Measurements from ENCODE around the gene PNPO. TPM values are rescaled to one million over a fixed set of nuclear protein-coding genes. Genes with fewer than 3 reads are reported as not detected.

Gene PNPO
- polyA plus RNA-seq, 1 experiment, result 19.6 TPM

DNA sequence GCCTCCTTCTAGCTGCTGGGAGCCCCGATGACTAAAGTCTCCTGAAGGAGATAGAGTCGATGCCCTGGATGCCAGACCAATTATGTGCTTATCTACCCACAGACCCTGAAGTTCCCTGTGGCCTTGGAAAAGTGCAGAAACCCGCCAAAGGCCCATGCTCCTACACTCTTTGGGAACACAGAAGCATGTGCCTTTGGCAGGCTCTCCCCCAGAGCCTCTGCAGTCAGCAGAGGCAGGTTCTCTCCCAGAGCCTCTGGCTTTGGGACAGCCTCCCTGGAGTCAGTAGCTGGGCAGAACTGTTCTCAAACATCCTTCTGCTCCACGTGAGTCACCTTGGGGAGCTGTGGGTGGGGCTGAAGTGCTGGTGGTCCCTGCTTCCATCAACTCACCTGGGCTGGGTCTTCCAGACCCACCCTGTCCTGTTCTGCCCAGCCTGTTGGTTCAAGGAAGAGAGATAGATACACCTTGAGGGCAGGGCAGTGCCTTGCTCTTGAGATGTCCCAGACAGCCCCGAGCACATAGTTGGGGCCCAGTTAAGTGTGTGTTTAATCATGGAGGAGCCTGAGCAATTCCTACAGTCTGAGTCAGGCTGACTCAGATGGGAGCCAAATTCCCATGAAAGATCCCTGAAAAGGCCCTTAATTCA lies 26.4 kb downstream of the PNPO start:
- Histone ChIP-seq H3K27me3 (ENCODE audit: control insufficient read depth, insufficient read depth, low read length) (no peaks in the 10 kb centered on the region), H3K36me3 (ENCODE audit: control insufficient read depth, insufficient read depth, low read length) (no peaks in the 10 kb centered on the region), H3K4me3 (ENCODE audit: low read depth, low read length) (no peak overlapping the region)
- ChIA-PET POLR2A (no interaction called here), CTCF (interaction anchor here (1.4 to 30.9 kb wide), 7 partner anchors 8 to 127 kb away, joined by 4 to 575 read pairs (median 8); partner anchors contain the start of genes PNPO, PRR15L and SCRN2)
- TF ChIP-seq CTCF (IDR thresholded peaks at IDR 0.05; ENCODE audit: insufficient read depth, low read depth, low read length), result no peak
- DNase-seq (ENCODE audit: low read depth), result no peak

GRCh38 chr17:47968836-47969235 lies 27.5 kb downstream of the PNPO start:
- TF ChIP-seq CTCF (IDR thresholded peaks at IDR 0.05; ENCODE audit: insufficient read depth, low read depth, low read length), result no peak
- Histone ChIP-seq H3K4me3 (ENCODE audit: low read depth, low read length) (no peak overlapping the region), H3K27me3 (ENCODE audit: control insufficient read depth, insufficient read depth, low read length) (no peaks in the 10 kb centered on the region), H3K36me3 (ENCODE audit: control insufficient read depth, insufficient read depth, low read length) (no peaks in the 10 kb centered on the region; the same call in 1 of the 2 replicates)
- POLR2A ChIA-PET, result no interaction called here
- CTCF ChIA-PET, result interaction anchor here (1.4 to 30.9 kb wide), 6 partner anchors 9 to 128 kb away, joined by 3 to 575 read pairs (median 8); partner anchors contain the start of genes PNPO, PRR15L and SCRN2
- DNase-seq (ENCODE audit: low read depth), result no peak

DNA sequence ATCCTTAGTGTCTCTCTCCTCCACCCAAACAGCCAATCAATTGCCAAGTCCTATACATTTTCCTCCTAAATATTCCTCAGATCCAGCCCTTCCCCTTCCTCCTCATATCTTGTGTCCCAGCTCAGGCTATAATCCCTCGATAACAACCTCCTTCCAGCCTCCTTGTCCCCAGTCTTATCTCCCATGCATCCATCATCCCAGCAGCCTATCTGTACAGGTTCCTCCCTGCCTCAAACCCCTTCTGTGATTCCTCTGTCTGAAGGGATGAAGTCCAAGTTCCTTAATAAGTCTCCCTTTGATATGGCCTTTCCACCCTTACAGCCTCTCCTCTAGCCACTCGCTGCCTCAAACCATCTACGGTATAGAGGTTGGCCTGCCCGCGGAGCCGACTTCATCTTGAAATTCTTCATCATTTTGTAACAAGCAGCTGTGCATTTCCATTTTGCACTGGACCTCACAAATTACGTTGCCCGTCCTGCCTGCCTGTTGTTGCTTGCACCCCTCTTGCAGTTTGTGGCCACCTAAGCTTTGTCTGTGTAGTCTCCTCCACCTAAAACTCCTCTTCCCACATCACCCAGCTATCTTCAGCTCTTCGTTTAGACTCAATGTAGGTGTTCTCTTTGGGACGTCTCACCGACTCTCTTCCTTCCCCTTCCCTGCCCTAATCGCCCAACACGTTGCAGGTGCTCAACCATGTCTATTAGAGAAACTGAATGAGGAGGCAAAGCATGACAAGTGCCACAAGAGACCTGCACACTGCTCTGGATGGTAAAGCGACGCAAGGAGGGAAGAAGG lies 28.8 kb downstream of the PNPO start:
- ChIA-PET POLR2A (interaction anchor here (0.6 to 1.1 kb wide), 3 partner anchors 29 to 1117 kb away, joined by 3 to 18 read pairs (median 5); partner anchors contain the start of gene PNPO), CTCF (interaction anchor here (0.5 to 30.9 kb wide), 25 partner anchors 10 to 272 kb away, joined by 3 to 575 read pairs (median 6); partner anchors contain the start of genes PNPO, PRR15L and SCRN2)
- TF ChIP-seq CTCF (IDR thresholded peaks at IDR 0.05; ENCODE audit: insufficient read depth, low read depth, low read length), result no peak
- no peak for DNase-seq (ENCODE audit: low read depth)
- Histone ChIP-seq H3K27me3 (ENCODE audit: control insufficient read depth, insufficient read depth, low read length) (no peaks in the 10 kb centered on the region), H3K4me3 (ENCODE audit: low read depth, low read length) (peak overlapping the region; percentile 25), H3K36me3 (ENCODE audit: control insufficient read depth, insufficient read depth, low read length) (peaks cover 2% of the 10 kb centered on the region)

DNA sequence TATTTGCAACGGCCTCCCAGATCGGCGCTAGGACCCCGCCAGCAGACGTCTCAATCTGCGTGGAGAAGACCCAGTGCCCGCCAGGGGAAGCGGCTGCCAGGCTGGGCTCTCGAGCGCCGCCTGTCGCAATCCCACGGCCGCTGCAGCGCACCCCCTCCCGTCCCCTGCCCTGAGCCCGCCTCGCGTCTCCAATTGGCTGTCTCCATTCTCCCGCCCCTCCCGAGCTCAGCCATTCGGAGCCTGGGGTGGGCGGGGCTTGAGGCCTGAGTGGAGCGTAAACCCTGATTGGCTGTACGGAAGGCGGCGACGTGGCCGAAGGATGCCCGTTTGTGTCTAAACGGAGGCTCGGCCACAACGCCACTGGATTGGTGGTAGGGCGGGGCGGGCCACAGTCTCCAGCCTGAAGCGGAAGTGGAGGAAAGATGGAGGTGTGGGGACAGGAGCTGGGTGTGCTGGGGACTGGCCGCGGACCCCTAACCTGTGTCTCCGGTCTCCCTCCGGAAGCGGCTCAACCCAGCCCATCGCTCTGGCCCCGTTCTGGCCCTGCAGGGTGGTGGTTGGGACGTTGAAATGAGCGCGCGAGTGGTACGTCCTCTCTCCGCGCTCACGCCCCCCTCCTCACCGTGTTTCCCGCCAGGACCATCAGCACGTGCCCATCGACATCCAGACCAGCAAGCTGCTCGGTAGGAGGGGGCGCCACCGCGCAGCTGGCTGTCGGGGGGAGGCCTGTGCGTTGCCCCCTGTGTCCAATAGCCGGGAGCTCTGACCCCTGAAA lies 29.5 kb downstream of the PNPO start, which contains the start of gene CDK5RAP3:
TSS of gene CDK5RAP3 (plus strand) at position 389 of the 775 bp plus-strand sequence. CDS start at position 423, 34 bp downstream.
- TF ChIP-seq CTCF (IDR thresholded peaks at IDR 0.05; ENCODE audit: insufficient read depth, low read depth, low read length), result peak; percentile 94
- DNase-seq (ENCODE audit: low read depth), result peak; percentile 91
- peaks cover 8% of the 10 kb centered on the region for H3K36me3 ChIP-seq (ENCODE audit: control insufficient read depth, insufficient read depth, low read length)
- peak within 1 kb of the TSS; percentile 72 for H3K4me3 ChIP-seq (ENCODE audit: low read depth, low read length)
- POLR2A ChIA-PET, result interaction anchor here (0.6 to 1.7 kb wide), 4 partner anchors 29 to 1116 kb away, joined by 3 to 18 read pairs (median 9); partner anchors contain the start of genes NFE2L1 and PNPO
- no peaks in the 10 kb centered on the region for H3K27me3 ChIP-seq (ENCODE audit: control insufficient read depth, insufficient read depth, low read length)
- CTCF ChIA-PET, result interaction anchor here (0.6 to 30.9 kb wide), 30 partner anchors 9 to 136 kb away, joined by 3 to 575 read pairs (median 4); partner anchors contain the start of genes PNPO, PRR15L and SCRN2
